IPS-NIHi7 (cell line): ENCODE data around the gene ZP2.

ENCODE experiments used
- DNase-seq: peaks from one replicate; pipeline ENCODE4 v3.0.0; 2012; ENCODE audit warnings: mixed read lengths; ENCODE audit errors: extremely low spot score

Gene ZP2

DNA sequence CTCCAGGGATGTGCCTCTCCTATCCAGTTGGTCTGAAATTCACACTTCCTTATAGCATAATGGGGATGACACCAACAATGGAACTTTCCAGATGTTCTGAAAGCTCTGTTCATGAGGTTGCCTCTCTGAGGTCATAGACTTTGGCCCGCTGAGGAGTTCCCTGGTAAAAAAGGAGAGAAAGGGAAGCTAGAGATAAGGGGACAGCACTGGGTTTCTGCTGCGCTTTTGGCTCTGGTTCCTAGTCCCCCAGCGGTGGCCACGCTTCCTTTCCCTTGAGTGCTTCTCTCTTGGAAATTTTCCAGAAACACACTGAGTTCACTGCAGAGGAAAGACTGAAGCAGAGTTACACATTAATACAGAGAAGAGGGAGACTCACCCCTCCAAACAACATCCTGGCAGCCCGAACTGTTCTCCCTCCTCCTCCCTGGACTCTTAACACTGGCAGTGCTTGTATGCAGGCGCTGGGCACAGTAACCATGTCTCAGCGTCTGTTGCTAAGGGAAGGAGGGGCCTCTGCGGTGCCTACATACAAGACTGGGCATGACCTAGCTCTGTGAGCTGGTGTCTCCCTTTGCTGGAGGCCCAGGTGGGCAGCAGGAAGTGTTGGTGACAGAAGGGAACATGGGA is 60.9 kb downstream of the ZP2 start, which contains the start of gene DNAH3:
Gene DNAH3 (minus strand): TSS at position 472 of the 627 bp plus-strand sequence. CDS start 527 bp downstream, outside the sequence.
- DNase-seq: no peak
